Neural cell (in vitro differentiated cells): ENCODE data around the gene C14orf119. TPM values are rescaled to one million over a fixed set of nuclear protein-coding genes. Genes with fewer than 3 reads are reported as not detected.

ENCODE experiments used
- H2AFZ ChIP-seq: fragments of 200-600, 300-800 bp; sonication (generic), shearing (Covaris generic); 2 replicates; pipeline ENCODE4 v1.6.0; 2014; ENCODE audit warnings: low read depth, mild to moderate bottlenecking, antibody characterized with exemption, low read length, moderate library complexity
- H3F3A ChIP-seq: fragments of 200-600 bp; shearing (Covaris generic); 2 replicates; pipeline ENCODE4 v1.6.1; 2016; ENCODE audit warnings: mild to moderate bottlenecking, moderate library complexity, mixed read lengths, antibody characterized with exemption, low read length; ENCODE audit not compliant: insufficient read depth, poor library complexity, severe bottlenecking
- H3K27ac ChIP-seq: fragments of 200-600, 300-800 bp; sonication (generic), shearing (Covaris generic); 2 replicates; pipeline ENCODE4 v1.5.1; 2014; ENCODE audit warnings: mild to moderate bottlenecking, low read length, moderate library complexity
- H3K27me3 ChIP-seq: fragments of 300-800, 200-600 bp; sonication (generic), shearing (Covaris generic); 2 replicates; pipeline ENCODE4 v1.6.0; 2014; ENCODE audit warnings: mild to moderate bottlenecking, low read depth, low read length, moderate library complexity; ENCODE audit not compliant: insufficient read depth
- H3K36me3 ChIP-seq: fragments of 300-800, 200-600 bp; sonication (generic), shearing (Covaris generic); 2 replicates; pipeline ENCODE4 v1.5.1; 2014; ENCODE audit warnings: mild to moderate bottlenecking, antibody characterized with exemption, low read length, moderate library complexity; ENCODE audit not compliant: insufficient read depth
- H3K4me2 ChIP-seq: fragments of 300-800, 200-600 bp; sonication (generic), shearing (Covaris generic); 2 replicates; pipeline ENCODE4 v1.6.0; 2014; ENCODE audit warnings: mild to moderate bottlenecking, low read length
- H3K4me3 ChIP-seq: fragments of 300-800, 200-600 bp; sonication (generic), shearing (Covaris generic); 2 replicates; pipeline ENCODE4 v1.5.1; 2014; ENCODE audit warnings: mild to moderate bottlenecking, low read length, moderate library complexity
- H3K79me2 ChIP-seq: fragments of 200-600 bp; shearing (Covaris generic); replicated peaks from 2 replicates; pipeline ENCODE4 v1.6.0; 2014; ENCODE audit warnings: mild to moderate bottlenecking, low read length, moderate library complexity; ENCODE audit not compliant: insufficient read depth
- H3K9ac ChIP-seq: fragments of 300-800, 200-600 bp; sonication (generic), shearing (Covaris generic); 2 replicates; pipeline ENCODE4 v1.6.1; 2016; ENCODE audit warnings: mild to moderate bottlenecking, low read length, mixed read lengths
- H3K9me2 ChIP-seq: fragments of 200-600 bp; shearing (Covaris generic); 2 replicates; pipeline ENCODE4 v1.6.1; 2016; ENCODE audit warnings: mild to moderate bottlenecking, low read length, mixed read lengths; ENCODE audit not compliant: insufficient read depth
- H3K9me3 ChIP-seq: fragments of 200-600, 300-800 bp; sonication (generic), shearing (Covaris generic); 2 replicates; pipeline ENCODE4 v1.6.1; 2016; ENCODE audit warnings: mild to moderate bottlenecking, mixed run types, low read length, moderate library complexity, mixed read lengths
- H4K20me1 ChIP-seq: fragments of 200-600 bp; shearing (Covaris generic); 2 replicates; pipeline ENCODE4 v1.6.1; 2016; ENCODE audit warnings: mild to moderate bottlenecking, mixed run types; ENCODE audit not compliant: insufficient read depth
- CTCF ChIP-seq: fragments of 450-650 bp; IDR thresholded peaks from 2 replicates; pipeline ENCODE4 v1.5.1; 2014; ENCODE audit warnings: antibody characterized with exemption, mild to moderate bottlenecking, moderate library complexity; ENCODE audit not compliant: poor library complexity, severe bottlenecking
- EP300 ChIP-seq: fragments of 450-650 bp; conservative IDR thresholded peaks from 2 replicates; pipeline ENCODE4 v1.6.1; 2014; ENCODE audit warnings: antibody characterized with exemption, mild to moderate bottlenecking, moderate library complexity; ENCODE audit not compliant: poor library complexity, severe bottlenecking
- EZH2 ChIP-seq: fragments of 200-600, 300-800 bp; shearing (Covaris generic), sonication (generic); IDR thresholded peaks from 2 replicates; pipeline ENCODE4 v1.6.1; 2014; ENCODE audit warnings: antibody characterized with exemption, low read length, borderline replicate concordance, mild to moderate bottlenecking; ENCODE audit not compliant: insufficient read depth, poor library complexity, severe bottlenecking
- MXI1 ChIP-seq: fragments of 450-650 bp; conservative IDR thresholded peaks from 2 replicates; pipeline ENCODE4 v1.6.1; 2014; ENCODE audit warnings: antibody characterized with exemption, mild to moderate bottlenecking; ENCODE audit not compliant: poor library complexity, severe bottlenecking
- POLR2AphosphoS5 ChIP-seq: IDR thresholded peaks from 2 replicates; pipeline ENCODE4 v1.6.1; 2012
- RAD21 ChIP-seq: fragments of 450-650 bp; conservative IDR thresholded peaks from 2 replicates; pipeline ENCODE4 v1.6.1; 2014; ENCODE audit warnings: antibody characterized with exemption, mild to moderate bottlenecking, moderate library complexity
- REST ChIP-seq: IDR thresholded peaks from 2 replicates; pipeline ENCODE4 v1.6.1; 2012; ENCODE audit warnings: borderline replicate concordance
- SMC3 ChIP-seq: fragments of 450-650 bp; conservative IDR thresholded peaks from 2 replicates; pipeline ENCODE4 v1.6.1; 2014; ENCODE audit warnings: antibody characterized with exemption, mild to moderate bottlenecking, moderate library complexity; ENCODE audit not compliant: poor library complexity
- TAF1 ChIP-seq: IDR thresholded peaks from 2 replicates; pipeline ENCODE4 v1.6.1; 2012; ENCODE audit warnings: low read depth
- polyA plus RNA-seq: library from polyadenylated mRNA; depleted of rRNA; stranded (reverse); fragments of >200 nt; gene quantifications from 2 replicates; pipeline ENCODE4 v1.2.3, GENCODE V29; 2014

The C14orf119 gene
- polyA plus RNA-seq, 1 donor from 2014 or later = 26.4 TPM

GRCh38 chr14:23148591-23149249, 53.4 kb downstream of the C14orf119 start:
- no peak overlapping the region for H3K4me3 ChIP-seq
- H3K36me3 ChIP-seq = no peaks in the 10 kb centered on the region
- no peaks in the 10 kb centered on the region for H3K79me2 ChIP-seq
- no peaks in the 10 kb centered on the region for H3K9me2 ChIP-seq
- H3K27ac ChIP-seq = no peak overlapping the region
- no peaks in the 10 kb centered on the region for H3K27me3 ChIP-seq
- H3F3A ChIP-seq = no peaks in the 10 kb centered on the region
- H3K9ac ChIP-seq = no peak overlapping the region
- H3K4me2 ChIP-seq = no peak overlapping the region
- H4K20me1 ChIP-seq = no peaks in the 10 kb centered on the region
- H3K9me3 ChIP-seq = no peaks in the 10 kb centered on the region
- H2AFZ ChIP-seq = no peak overlapping the region
- TF ChIP-seq RAD21 (no peak), POLR2AphosphoS5 (no peak), TAF1 (no peak), MXI1 (no peak), CTCF (no peak), EZH2 (no peak), EP300 (no peak), REST (no peak)

DNA sequence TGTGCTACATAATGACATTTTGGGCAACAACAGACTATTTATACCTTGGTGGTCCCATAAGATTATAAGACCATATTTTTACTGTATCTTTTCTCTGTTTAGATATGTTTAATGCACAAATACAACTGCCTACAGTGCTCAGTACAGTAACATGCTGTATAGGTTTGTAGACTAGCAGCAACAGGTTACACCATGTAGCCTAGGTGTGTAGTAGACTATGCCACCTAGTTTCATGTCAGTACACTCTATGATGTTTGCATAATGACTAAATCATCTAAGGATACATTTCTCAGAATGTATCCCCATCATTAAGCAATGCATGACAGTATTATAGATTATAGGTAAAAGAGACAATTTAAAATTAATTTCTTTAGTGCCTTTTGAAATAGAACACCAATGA, 54.4 kb downstream of the C14orf119 start:
- H2AFZ ChIP-seq = no peak overlapping the region
- H3K27me3 ChIP-seq = no peaks in the 10 kb centered on the region
- no peak overlapping the region for H3K27ac ChIP-seq
- no peaks in the 10 kb centered on the region for H3K9me2 ChIP-seq
- no peak for TF ChIP-seq EP300
- TF ChIP-seq MXI1 = no peak
- TF ChIP-seq EZH2 = no peak
- no peak for TF ChIP-seq CTCF
- TF ChIP-seq SMC3 = no peak
- TF ChIP-seq REST = no peak
- TF ChIP-seq TAF1 = no peak
- no peak for TF ChIP-seq RAD21
- TF ChIP-seq POLR2AphosphoS5 = no peak
- H3K79me2 ChIP-seq = no peaks in the 10 kb centered on the region
- H3K36me3 ChIP-seq = no peaks in the 10 kb centered on the region
- no peak overlapping the region for H3K4me2 ChIP-seq
- no peaks in the 10 kb centered on the region for H4K20me1 ChIP-seq
- H3K9ac ChIP-seq = no peak overlapping the region
- no peak overlapping the region for H3K4me3 ChIP-seq
- no peaks in the 10 kb centered on the region for H3K9me3 ChIP-seq
- H3F3A ChIP-seq = no peaks in the 10 kb centered on the region
